K562 (cell line): ENCODE results near the gene VPS11. TPM values are rescaled to one million over a fixed set of nuclear protein-coding genes. Genes with fewer than 3 reads are reported as not detected.

Source experiments
- ATF6 ChIP-seq: sonication (generic); formaldehyde crosslinking; IDR thresholded peaks from 2 replicates; pipeline ENCODE4 v1.4.0; 2020; ENCODE audit warnings: mild to moderate bottlenecking, missing genetic modification reagents
- ATF7 ChIP-seq: fragments of 450-650 bp; IDR thresholded peaks from 2 replicates; pipeline ENCODE4 v1.7.1; 2014; ENCODE audit warnings: mild to moderate bottlenecking, moderate library complexity
- CEBPG ChIP-seq, 3 experiments: fragments of 200-800 bp in 1 of 3; sonication (Bioruptor generic) in 1 of 3; sonication (generic) in 1 of 3; formaldehyde crosslinking in 1 of 3; IDR thresholded peaks in 2 of 3; conservative IDR thresholded peaks in 1 of 3; 2 replicates each; pipeline versions ENCODE4 v1.6.1 to v1.8.0; 2016 to 2022; ENCODE audit warnings: missing compliant biosample characterization in 2 of 3, missing genetic modification characterization in 2 of 3, mild to moderate bottlenecking in 1 of 3, missing genetic modification reagents in 1 of 3
- CREM ChIP-seq: IDR thresholded peaks from 2 replicates; pipeline ENCODE4 v1.6.1; 2014; ENCODE audit warnings: antibody characterized with exemption, low read depth
- ETS2 ChIP-seq: IDR thresholded peaks from 2 replicates; pipeline ENCODE4 v1.6.1; 2016; ENCODE audit warnings: borderline replicate concordance, missing genetic modification characterization, mild to moderate bottlenecking, moderate library complexity, missing compliant biosample characterization; ENCODE audit not compliant: poor library complexity, severe bottlenecking
- FOS ChIP-seq: IDR thresholded peaks from 3 replicates; pipeline ENCODE4 v1.6.1; 2011; ENCODE audit not compliant: insufficient read length; ENCODE audit errors: extremely low read depth
- HES1 ChIP-seq: fragments of 450-650 bp; IDR thresholded peaks from 2 replicates; pipeline ENCODE4 v1.6.1; 2016; ENCODE audit warnings: low read depth, mild to moderate bottlenecking, moderate library complexity
- LCOR ChIP-seq: sonication (generic); formaldehyde crosslinking; IDR thresholded peaks from 2 replicates; pipeline ENCODE4 v1.8.0; 2022; ENCODE audit warnings: mild to moderate bottlenecking, missing genetic modification reagents
- MNT ChIP-seq, 2 experiments: fragments of 450-650 bp; conservative IDR thresholded peaks; 2 replicates each; pipeline ENCODE4 v1.6.1; 2017; ENCODE audit warnings: mild to moderate bottlenecking in 2 of 2, moderate library complexity in 2 of 2
- POLR2AphosphoS2 ChIP-seq: IDR thresholded peaks from 2 replicates; pipeline ENCODE4 v1.6.1; 2012; ENCODE audit warnings: low read length, improper control_type of control experiment
- SMC3 ChIP-seq: conservative IDR thresholded peaks from 2 replicates; pipeline ENCODE4 v1.6.1; 2011; ENCODE audit warnings: low read depth, low read length, improper control_type of control experiment; ENCODE audit not compliant: insufficient read depth
- TOE1 ChIP-seq, 2 experiments: fragments of 450-650 bp in 1 of 2; sonication (generic) in 1 of 2; formaldehyde crosslinking in 1 of 2; IDR thresholded peaks; 2 replicates each; pipeline versions ENCODE4 v1.7.1 to v1.8.0; 2016 to 2022; ENCODE audit warnings: borderline replicate concordance in 2 of 2, mild to moderate bottlenecking in 2 of 2, antibody characterized with exemption in 1 of 2, inconsistent platforms in 1 of 2, low read depth in 1 of 2, missing genetic modification reagents in 1 of 2, moderate library complexity in 1 of 2
- USF2 ChIP-seq: sonication (generic); formaldehyde crosslinking; IDR thresholded peaks from 2 replicates; pipeline ENCODE4 v1.5.0; 2020; ENCODE audit warnings: missing genetic modification reagents
- YY1 ChIP-seq, 3 experiments: IDR thresholded peaks; 2 replicates each; pipeline ENCODE4 v1.6.1; 2011; ENCODE audit warnings: low read length in 2 of 3, mild to moderate bottlenecking in 2 of 3, moderate library complexity in 2 of 3, borderline replicate concordance in 1 of 3, control low read depth in 1 of 3, low read depth in 1 of 3; ENCODE audit not compliant: insufficient read depth in 3 of 3, insufficient replicate concordance in 2 of 3, control insufficient read depth in 1 of 3, insufficient read length in 1 of 3; ENCODE audit errors: extremely low read depth in 1 of 3
- ZKSCAN8 ChIP-seq: fragments of 200-800 bp; sonication (Bioruptor generic); IDR thresholded peaks from 2 replicates; pipeline ENCODE4 v1.6.1; 2016; ENCODE audit warnings: missing genetic modification characterization, missing compliant biosample characterization
- polyA plus RNA-seq, 8 experiments: library from polyadenylated mRNA; depleted of rRNA in 4 of 8; stranded (reverse) in 5 of 8; unstranded in 3 of 8; fragments of >200 nt; fragmentation: Nextera tagmentation in 2 of 8; fragmentation: Illumina TruSeq in 1 of 8; extraction: Ambion mirVana in 2 of 8; extraction: Trizol in 1 of 8; gene quantifications; 2 replicates each; pipeline versions ENCODE4 v1.2.1 to v1.2.3, GENCODE V29; 2011 to 2014; ENCODE audit warnings: inconsistent platforms in 1 of 8, missing spikeins in 1 of 8
- total RNA-seq, 7 experiments: library from RNA; depleted of rRNA in 6 of 7; stranded (reverse); fragments of >200 nt in 6 of 7; fragmentation: Illumina TruSeq in 2 of 7; extraction: Trizol in 2 of 7; gene quantifications; 2 replicates each; pipeline versions ENCODE4 v1.2.1 to v1.2.3, GENCODE V29; 2011 to 2021; ENCODE audit warnings: low replicate concordance in 1 of 7
- TF ChIP-seq, protein P1 (sequence below): sonication (generic); formaldehyde crosslinking; IDR thresholded peaks from 2 replicates; pipeline ENCODE4 v1.8.0; 2022; ENCODE audit warnings: missing genetic modification reagents, mild to moderate bottlenecking, moderate library complexity, borderline replicate concordance

Gene VPS11
- total and polyA plus RNA-seq, 9 of the 15 experiments (the other 6 are each of a cell fraction or from before 2014, with no cell fraction given) = 14.1 to 35.5 (median 27.5) TPM

- no peak for TF ChIP-seq ETS2
- peak; percentile 68 for TF ChIP-seq FOS
- no peak; the same call in 1 of the 2 replicates for TF ChIP-seq LCOR (CRISPR knock-in tag)
- no peak; the same call in none of the 2 replicates for TF ChIP-seq ATF6 (CRISPR knock-in tag)
- peak; percentile 53; the same call in 1 of the 2 replicates for TF ChIP-seq USF2 (CRISPR knock-in tag)
- TF ChIP-seq CREM = peak; percentile 97
- TF ChIP-seq SMC3 = no peak
- peak; percentile 82 for TF ChIP-seq ATF7
- peak; percentile 90; the same call in 1 of the 2 replicates for TF ChIP-seq POLR2AphosphoS2
- TF ChIP-seq TOE1 (IDR thresholded peaks at IDR 0.05; ENCODE audit: borderline replicate concordance) = peak; percentile 83; the same call in 1 of the 2 replicates
- TF ChIP-seq TOE1 (CRISPR knock-in tag; IDR thresholded peaks at IDR 0.05; ENCODE audit: borderline replicate concordance, low read depth) = no peak
- TF ChIP-seq CEBPG (CRISPR knock-in tag; IDR thresholded peaks at IDR 0.05) = peak; percentile 92
- TF ChIP-seq CEBPG (tag; conservative IDR thresholded peaks at IDR 0.05 in 1 of 2, IDR thresholded peaks at IDR 0.05 in 1 of 2) = peak; percentile 76 to 86
- TF ChIP-seq, protein P1, sequence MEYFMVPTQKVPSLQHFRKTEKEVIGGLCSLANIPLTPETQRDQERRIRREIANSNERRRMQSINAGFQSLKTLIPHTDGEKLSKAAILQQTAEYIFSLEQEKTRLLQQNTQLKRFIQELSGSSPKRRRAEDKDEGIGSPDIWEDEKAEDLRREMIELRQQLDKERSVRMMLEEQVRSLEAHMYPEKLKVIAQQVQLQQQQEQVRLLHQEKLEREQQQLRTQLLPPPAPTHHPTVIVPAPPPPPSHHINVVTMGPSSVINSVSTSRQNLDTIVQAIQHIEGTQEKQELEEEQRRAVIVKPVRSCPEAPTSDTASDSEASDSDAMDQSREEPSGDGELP = peak; percentile 98
- peak in 2 of 3 experiments; percentile 21 to 71 for TF ChIP-seq YY1 (IDR thresholded peaks at IDR 0.05; ENCODE audit: borderline replicate concordance in 1 of 3, control insufficient read depth in 1 of 3, extremely low read depth in 1 of 3, insufficient read depth in 3 of 3, insufficient read length in 1 of 3, insufficient replicate concordance in 2 of 3, low read depth in 1 of 3, low read length in 2 of 3)
- TF ChIP-seq ZKSCAN8 (CRISPR knock-in tag) = peak; percentile 48; the same call in 1 of the 2 replicates
- no peak for TF ChIP-seq HES1
- peak; percentile 94 to 97 for TF ChIP-seq MNT (conservative IDR thresholded peaks at IDR 0.05)
These were observed 17.2 kb downstream of the VPS11 start, which contains the start of gene HMBS (continued) for GRCh38 chr11:119084663-119085436.
